H1 (cell line): ENCODE measurements around the gene ANKEF1. TPM values are rescaled to one million over a fixed set of nuclear protein-coding genes. Genes with fewer than 3 reads are reported as not detected.

Experiments used
- CTCF ChIA-PET: fragments of 300-600 bp; sonication (Branson Sonifier 250); formaldehyde crosslinking; loops from one replicate; lab custom pipeline; 2021; ENCODE audit not compliant: partially characterized antibody; lab: Charles Lee
- POLR2A ChIA-PET: fragments of 300-600 bp; sonication (Branson Sonifier 250); formaldehyde crosslinking; loops from one replicate; lab custom pipeline; 2021; ENCODE audit warnings: inconsistent platforms; ENCODE audit not compliant: partially characterized antibody; lab: Charles Lee
- DNase-seq, 2 experiments: peaks; one replicate each; pipeline versions ENCODE4 v3.0.0 to v3.0.0-alpha.2; 2010 to 2022; ENCODE audit warnings: low spot score in 2 of 2, low read depth in 1 of 2, mixed read lengths in 1 of 2
- FAIRE-seq: peaks from 2 replicates; lab custom pipeline; 2011; peaks lifted over from hg19 to GRCh38; lab: Jason Lieb, UNC
- H2AFZ ChIP-seq: 2 replicates; pipeline ENCODE4 v1.8.1; 2012; ENCODE audit warnings: low read length, inconsistent platforms
- H2AK5ac ChIP-seq: 2 replicates; pipeline ENCODE4 v1.6.1; 2013; ENCODE audit warnings: low read depth, low read length
- H2BK120ac ChIP-seq: replicated peaks from 2 replicates; pipeline ENCODE3; 2013; ENCODE audit warnings: low read depth, low read length, inconsistent platforms
- H2BK12ac ChIP-seq: 2 replicates; pipeline ENCODE4 v1.6.1; 2013; ENCODE audit warnings: low read depth, low read length
- H2BK15ac ChIP-seq: 2 replicates; pipeline ENCODE4 v1.6.1; 2013; ENCODE audit warnings: low read length
- H2BK20ac ChIP-seq: 2 replicates; pipeline ENCODE4 v1.6.1; 2013; ENCODE audit warnings: low read length
- H2BK5ac ChIP-seq: 2 replicates; pipeline ENCODE4 v1.6.1; 2013; ENCODE audit warnings: low read depth, low read length
- H3K14ac ChIP-seq: 2 replicates; pipeline ENCODE4 v1.6.1; 2013; ENCODE audit warnings: inconsistent platforms; ENCODE audit not compliant: insufficient read length
- H3K18ac ChIP-seq: 2 replicates; pipeline ENCODE4 v1.6.1; 2013; ENCODE audit warnings: low read length; ENCODE audit errors: extremely low read depth
- H3K23ac ChIP-seq: 2 replicates; pipeline ENCODE4 v1.6.1; 2013; ENCODE audit warnings: inconsistent platforms; ENCODE audit not compliant: insufficient read length
- H3K23me2 ChIP-seq: 2 replicates; pipeline ENCODE4 v1.6.1; 2013; ENCODE audit warnings: low read depth, low read length
- H3K27ac ChIP-seq: 2 replicates; pipeline ENCODE4 v1.6.1; 2011; ENCODE audit warnings: low read depth, low read length, inconsistent platforms
- H3K27me3 ChIP-seq, 4 experiments: replicated peaks in 1 of 4; 1 replicate in 1 of 4; 2 replicates in 3 of 4; pipeline versions ENCODE4 v1.6.1 to v1.8.1; 2011 to 2013; ENCODE audit warnings: low read length in 3 of 4, mild to moderate bottlenecking in 3 of 4, inconsistent platforms in 2 of 4, mixed read lengths in 2 of 4, moderate library complexity in 1 of 4; ENCODE audit not compliant: control insufficient read depth in 3 of 4, insufficient read depth in 3 of 4; ENCODE audit errors: extremely low read depth in 1 of 4
- H3K36me3 ChIP-seq, 4 experiments: 2 replicates each; pipeline versions ENCODE4 v1.6.1 to v1.8.1; 2011 to 2013; ENCODE audit warnings: mild to moderate bottlenecking in 4 of 4, low read length in 3 of 4, moderate library complexity in 2 of 4, control low read depth in 1 of 4, inconsistent platforms in 1 of 4; ENCODE audit not compliant: insufficient read depth in 4 of 4, control insufficient read depth in 2 of 4
- H3K4ac ChIP-seq: replicated peaks from 2 replicates; pipeline ENCODE3; 2013; ENCODE audit warnings: low read length, low read depth, mixed read lengths, inconsistent platforms; ENCODE audit not compliant: insufficient read length
- H3K4me1 ChIP-seq, 4 experiments: replicated peaks in 1 of 4; 1 replicate in 1 of 4; 2 replicates in 3 of 4; pipeline versions ENCODE4 v1.6.1 to v1.8.1; 2011 to 2013; ENCODE audit warnings: low read length in 3 of 4, inconsistent platforms in 2 of 4, mixed read lengths in 1 of 4; ENCODE audit not compliant: insufficient read depth in 4 of 4, control insufficient read depth in 3 of 4
- H3K4me2 ChIP-seq, 2 experiments: 2 replicates each; pipeline versions ENCODE4 v1.6.1 to v1.8.1; 2011 to 2013; ENCODE audit warnings: low read depth in 2 of 2, low read length in 2 of 2, control low read depth in 1 of 2, inconsistent platforms in 1 of 2, mild to moderate bottlenecking in 1 of 2; ENCODE audit not compliant: insufficient read depth in 1 of 2
- H3K4me3 ChIP-seq, 4 experiments: fragments of 200-600, 300-600 bp in 1 of 4; sonication (generic), shearing (Covaris generic), sonication (Bioruptor Twin) in 1 of 4; 2 replicates each; pipeline versions ENCODE4 v1.5.1 to v1.8.1; 2011 to 2016; ENCODE audit warnings: low read length in 4 of 4, low read depth in 3 of 4, control low read depth in 2 of 4, inconsistent platforms in 2 of 4, mild to moderate bottlenecking in 2 of 4, mixed read lengths in 1 of 4, moderate library complexity in 1 of 4; ENCODE audit not compliant: insufficient read depth in 2 of 4; ENCODE audit errors: extremely low read depth in 1 of 4
- H3K56ac ChIP-seq: replicated peaks from 2 replicates; pipeline ENCODE3; 2013; ENCODE audit warnings: low read depth, mild to moderate bottlenecking, mixed read lengths, low read length, inconsistent platforms; ENCODE audit not compliant: insufficient read length
- H3K79me1 ChIP-seq: 2 replicates; pipeline ENCODE4 v1.6.1; 2013; ENCODE audit warnings: low read depth, low read length, control low read depth
- H3K79me2 ChIP-seq, 2 experiments: 2 replicates each; pipeline versions ENCODE4 v1.6.1 to v1.8.1; 2012 to 2013; ENCODE audit warnings: low read length in 2 of 2, mild to moderate bottlenecking in 2 of 2, inconsistent platforms in 1 of 2; ENCODE audit not compliant: insufficient read depth in 2 of 2, control insufficient read depth in 1 of 2
- H3K9ac ChIP-seq, 4 experiments: replicated peaks in 1 of 4; 1 replicate in 1 of 4; 2 replicates in 3 of 4; pipeline versions ENCODE4 v1.6.1 to v1.8.1; 2011 to 2013; ENCODE audit warnings: low read depth in 3 of 4, low read length in 3 of 4, control low read depth in 2 of 4, mild to moderate bottlenecking in 2 of 4, moderate library complexity in 2 of 4, inconsistent platforms in 1 of 4; ENCODE audit errors: extremely low read depth in 1 of 4
- H3K9me3 ChIP-seq, 2 experiments: 2 replicates each; pipeline versions ENCODE4 v1.6.1 to v1.8.1; 2012 to 2013; ENCODE audit warnings: mild to moderate bottlenecking in 2 of 2, moderate library complexity in 2 of 2, control low read depth in 1 of 2, inconsistent platforms in 1 of 2, low read depth in 1 of 2, low read length in 1 of 2, mixed read lengths in 1 of 2; ENCODE audit not compliant: insufficient read depth in 2 of 2
- H4K20me1 ChIP-seq, 2 experiments: replicated peaks in 1 of 2; 2 replicates each; pipeline versions ENCODE3 to v1.8.1; 2011 to 2013; ENCODE audit warnings: inconsistent platforms in 2 of 2, low read length in 2 of 2, mild to moderate bottlenecking in 1 of 2; ENCODE audit not compliant: insufficient read depth in 2 of 2, control insufficient read depth in 1 of 2
- H4K5ac ChIP-seq: 2 replicates; pipeline ENCODE4 v1.6.1; 2013; ENCODE audit warnings: low read length, low read depth, mixed read lengths, inconsistent platforms; ENCODE audit not compliant: insufficient read length
- H4K8ac ChIP-seq: 2 replicates; pipeline ENCODE4 v1.8.0; 2013; ENCODE audit warnings: mild to moderate bottlenecking, moderate library complexity, low read length, inconsistent platforms; ENCODE audit not compliant: insufficient read depth; ENCODE audit errors: extremely low read depth
- H4K91ac ChIP-seq: replicated peaks from 2 replicates; pipeline ENCODE3; 2013; ENCODE audit warnings: low read length, mixed read lengths, inconsistent platforms; ENCODE audit not compliant: insufficient read length
- POLR2A ChIP-seq, 2 experiments: IDR thresholded peaks; 1 replicate in 1 of 2; 2 replicates in 1 of 2; pipeline ENCODE4 v1.6.1; 2011; ENCODE audit warnings: low read depth in 2 of 2, low read length in 2 of 2, mild to moderate bottlenecking in 2 of 2; ENCODE audit errors: control extremely low read depth in 1 of 2
- WGBS, 2 experiments: shearing (Covaris generic) in 1 of 2; methylation state at CpG; one replicate each; pipeline versions ENCODE4 v1.1.6 to v1.1.7; 2013 to 2015; ENCODE audit warnings: low lambda C conversion rate in 2 of 2, mixed read lengths in 2 of 2, inconsistent platforms in 1 of 2, low coverage in 1 of 2, missing lambda C conversion rate in 1 of 2; ENCODE audit not compliant: insufficient replicate concordance in 2 of 2, insufficient coverage in 1 of 2, insufficient read length in 1 of 2; ENCODE audit errors: extremely low coverage in 1 of 2, missing lambda C conversion rate in 1 of 2; 5-methylcytosine and 5-hydroxymethylcytosine counted together
- polyA plus RNA-seq, 7 experiments: library from polyadenylated mRNA; depleted of rRNA in 3 of 7; stranded (reverse) in 5 of 7; unstranded in 2 of 7; fragments of >200 nt in 5 of 7; fragments of 200-250 nt in 2 of 7; gene quantifications; 1 replicate in 5 of 7; 2 replicates in 1 of 7; 4 replicates in 1 of 7; pipeline versions ENCODE4 v1.2.1 to v1.2.3, GENCODE V29; 2011 to 2013; ENCODE audit warnings: missing spikeins in 2 of 7, mixed read lengths in 2 of 7
- total RNA-seq: library from RNA; stranded (reverse); fragmentation: NEBNext Ultra II Directional; extraction: Animal tissue kit (Norgen Biotek cat#: 25700); gene quantifications from 2 replicates; pipeline ENCODE4 v1.2.1, GENCODE V29; 2021

ANKEF1 gene
- total and polyA plus RNA-seq, 2 of the 8 experiments (the other 6 are each of a cell fraction or from before 2014, with no cell fraction given): 2.8 to 10.0 TPM

DNA sequence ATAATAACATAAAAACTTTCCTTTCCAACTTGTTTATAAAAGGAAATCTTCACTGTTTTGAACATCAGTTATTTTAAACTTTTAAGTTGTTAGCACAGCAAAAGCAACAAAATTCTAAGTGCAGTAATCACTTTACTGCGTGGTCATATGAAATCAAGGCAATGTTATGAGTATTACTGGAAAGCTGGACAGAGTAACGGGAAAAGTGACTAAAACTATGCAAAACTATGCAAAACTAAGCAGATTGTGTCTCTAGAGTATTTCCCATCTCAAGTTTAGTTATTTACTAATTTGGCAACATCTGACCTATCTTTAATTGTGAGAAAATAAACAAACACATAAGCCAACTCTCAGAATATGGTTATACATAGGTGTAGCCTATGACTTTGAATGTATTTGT is 10.9 kb upstream of the ANKEF1 start:
- H3K9ac ChIP-seq: no peak overlapping the region
- H4K5ac ChIP-seq: no peak overlapping the region
- no peaks in the 10 kb centered on the region for H3K79me2 ChIP-seq
- no peaks in the 10 kb centered on the region for H3K27me3 ChIP-seq
- H3K4ac ChIP-seq: no peak overlapping the region
- WGBS, 2 experiments: 85% methylated on average over 2 of the region's 2 CpGs; no CpG with 5 or more reads in 1 of the 2 experiments
- no peaks in the 10 kb centered on the region for H3K23me2 ChIP-seq
- no peak overlapping the region for H4K91ac ChIP-seq
- no peak overlapping the region for H2AFZ ChIP-seq
- no peaks in the 10 kb centered on the region for H3K79me1 ChIP-seq
- H3K9me3 ChIP-seq: no peaks in the 10 kb centered on the region
- H3K4me3 ChIP-seq: no peak overlapping the region
- no peaks in the 10 kb centered on the region for H3K4me1 ChIP-seq
- H3K56ac ChIP-seq: no peak overlapping the region
- CTCF ChIA-PET: no interaction called here
- POLR2A ChIA-PET: no interaction called here
- H3K18ac ChIP-seq: no peak overlapping the region
- FAIRE-seq (no peak), DNase-seq (no peak)
- no peak overlapping the region for H2BK12ac ChIP-seq
- H2BK5ac ChIP-seq: no peak overlapping the region
- no peak overlapping the region for H3K14ac ChIP-seq
- no peak overlapping the region for H2AK5ac ChIP-seq
- H3K36me3 ChIP-seq: no peaks in the 10 kb centered on the region
- H2BK120ac ChIP-seq: no peak overlapping the region
- no peak overlapping the region for H2BK15ac ChIP-seq
- H2BK20ac ChIP-seq: no peak overlapping the region
- H4K20me1 ChIP-seq: no peaks in the 10 kb centered on the region
- no peak overlapping the region for H4K8ac ChIP-seq
- H3K23ac ChIP-seq: no peak overlapping the region
- no peak overlapping the region for H3K27ac ChIP-seq
- H3K4me2 ChIP-seq: no peak overlapping the region
- no peak for TF ChIP-seq POLR2A (IDR thresholded peaks at IDR 0.05; ENCODE audit: control extremely low read depth in 1 of 2, low read depth in 2 of 2, low read length in 2 of 2)
